ENCODE data around the gene IL2.

- TF ChIP-seq CTCF (IDR thresholded peaks at IDR 0.05), result no peak
- TF ChIP-seq POLR2A (IDR thresholded peaks at IDR 0.05), result no peak
These were observed 2.1 kb upstream of the IL2 start for GRCh38 chr4:122458625-122459024.

All from adrenal gland (tissue), 5 donors.